HG02938 (cell line): ENCODE results near the gene CNTNAP2.

Experiments
- ATAC-seq: cut with Tn5 transposase; IDR thresholded peaks from one replicate; pipeline ENCODE4 v1.9.1; 2021; ENCODE audit warnings: mild to moderate bottlenecking, moderate library complexity; ENCODE audit not compliant: unreplicated experiment

Gene CNTNAP2

DNA sequence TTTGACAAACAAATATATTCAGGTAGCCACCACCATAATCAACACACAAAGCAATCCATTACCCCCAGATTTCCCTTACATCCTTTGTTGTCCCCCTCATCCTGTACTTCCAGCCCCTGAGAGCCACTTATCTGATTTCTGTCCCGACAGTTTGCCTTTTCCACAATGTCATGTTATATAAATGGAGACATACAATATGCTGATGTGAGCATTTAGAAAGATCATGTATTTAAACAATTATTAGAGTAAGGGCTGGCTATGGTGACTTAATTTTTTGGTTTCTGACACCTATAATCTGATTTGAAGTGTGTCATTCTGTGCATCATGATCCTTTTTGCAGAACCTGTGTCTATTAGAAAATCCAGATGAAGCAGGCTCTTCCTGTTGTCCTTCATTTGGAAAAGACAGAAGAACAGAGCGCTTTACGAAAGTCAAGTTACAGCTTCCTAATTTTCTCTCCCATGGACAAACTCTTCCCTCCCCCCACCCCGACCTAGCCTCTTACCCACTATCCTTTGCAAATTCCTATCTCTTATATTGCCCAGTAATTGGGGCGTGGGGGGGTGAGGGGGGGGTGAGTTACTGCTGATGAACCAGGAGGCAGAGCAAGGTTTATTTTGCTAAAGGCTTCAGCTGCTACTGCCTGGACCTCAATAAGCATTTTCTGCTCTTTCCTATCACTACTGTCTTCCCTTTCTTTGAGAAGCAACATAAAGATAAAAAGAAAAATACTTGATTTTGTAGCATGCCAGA lies 2221.6 kb downstream of the CNTNAP2 start:
- ATAC-seq, result no peak

DNA sequence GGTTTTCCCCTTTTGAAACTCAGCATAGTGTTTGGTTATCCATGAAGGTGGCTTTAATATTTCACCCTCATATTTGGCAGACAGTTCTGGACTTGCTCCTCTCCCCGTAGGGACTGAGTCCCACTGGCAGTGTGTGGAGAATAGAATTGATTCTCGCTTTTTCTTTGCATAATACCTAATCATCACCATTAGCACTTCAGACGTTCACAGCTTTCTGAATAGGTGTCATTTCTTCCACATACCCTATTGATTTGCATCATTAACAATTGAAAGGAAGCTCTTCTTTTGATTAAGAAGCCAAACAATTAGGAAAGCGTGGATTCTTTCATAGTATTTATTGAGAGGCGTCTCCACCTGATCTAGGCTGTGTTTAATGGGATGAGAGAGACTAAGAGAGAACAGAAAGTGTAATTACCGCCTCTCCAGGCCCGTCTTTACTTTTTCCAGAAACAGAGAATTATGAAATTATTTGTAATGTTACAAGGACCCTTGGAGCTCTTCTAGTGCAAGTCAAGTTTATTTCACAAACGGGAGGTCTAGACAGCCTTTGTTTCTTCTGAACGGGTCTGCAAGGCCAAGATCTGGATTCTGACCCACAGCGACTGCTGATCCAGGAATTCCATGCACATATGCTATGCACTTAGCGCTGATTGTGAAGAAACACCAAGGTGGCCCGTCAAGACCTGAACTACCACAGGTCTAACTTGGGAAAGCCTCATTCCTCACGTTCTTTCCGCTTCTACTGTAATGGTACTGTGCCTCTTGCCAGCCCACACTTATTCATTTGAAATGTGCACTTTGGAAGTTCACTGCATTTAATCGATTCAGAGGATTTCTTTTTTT lies 2224.1 kb downstream of the CNTNAP2 start:
- ATAC-seq, result no peak

DNA sequence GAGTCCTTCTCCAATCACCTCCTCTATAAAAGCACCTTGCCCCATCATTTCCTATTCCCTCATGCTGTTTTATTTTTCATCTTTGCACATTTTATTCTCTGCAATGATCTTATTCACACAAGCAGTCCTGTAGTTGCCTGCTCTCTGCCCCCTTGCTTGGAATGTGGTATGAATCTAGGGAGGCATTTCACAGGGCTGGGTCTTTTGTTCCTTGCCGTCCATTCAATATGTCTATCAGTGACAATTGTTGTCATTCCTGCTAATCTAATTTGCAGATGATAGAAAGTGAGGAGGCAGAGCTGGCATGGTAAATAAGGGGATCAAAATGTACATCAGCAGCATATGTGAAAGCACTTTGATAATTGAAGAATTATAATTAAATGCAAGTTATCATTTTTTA lies 2227.8 kb downstream of the CNTNAP2 start:
- no peak for ATAC-seq

DNA sequence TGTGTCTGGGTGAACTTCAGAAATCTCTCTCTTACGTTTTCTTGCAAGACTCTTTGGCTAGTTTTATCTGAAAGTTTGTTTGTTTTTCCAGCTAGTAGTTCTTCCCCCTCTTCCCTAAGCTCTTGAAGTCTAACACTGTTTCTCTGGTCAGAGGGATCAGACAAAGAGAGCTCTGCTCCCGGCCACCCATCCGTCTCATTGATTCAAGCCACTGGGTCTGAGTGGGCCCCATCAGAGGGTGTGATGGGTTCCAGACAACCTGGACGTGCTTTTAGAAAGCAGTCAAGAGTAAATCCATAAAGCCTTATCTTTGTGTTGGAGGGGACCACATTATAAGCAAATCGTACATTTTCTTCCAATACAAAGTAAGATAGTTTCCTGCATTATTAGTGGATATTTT lies 2231.4 kb downstream of the CNTNAP2 start:
- no peak for ATAC-seq

DNA sequence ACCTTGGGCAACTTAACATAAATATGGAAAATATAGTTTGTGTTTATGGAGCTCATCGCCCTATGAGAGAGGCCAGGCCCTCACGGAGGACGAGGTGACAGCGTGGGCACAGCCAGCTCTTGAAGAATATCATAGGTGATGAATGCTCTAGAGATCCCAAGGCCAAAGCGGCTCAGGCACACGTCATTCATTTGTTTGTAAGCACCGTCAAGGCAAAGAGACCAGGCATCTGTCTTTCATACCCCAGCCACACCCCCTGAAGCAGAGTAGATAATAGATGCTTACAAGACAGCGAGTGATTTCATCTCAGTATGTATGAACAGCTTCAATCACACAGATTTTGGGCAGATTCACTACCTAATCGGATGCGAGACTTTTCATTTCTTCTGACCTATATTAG lies 2231.9 kb downstream of the CNTNAP2 start:
- no peak for ATAC-seq

DNA sequence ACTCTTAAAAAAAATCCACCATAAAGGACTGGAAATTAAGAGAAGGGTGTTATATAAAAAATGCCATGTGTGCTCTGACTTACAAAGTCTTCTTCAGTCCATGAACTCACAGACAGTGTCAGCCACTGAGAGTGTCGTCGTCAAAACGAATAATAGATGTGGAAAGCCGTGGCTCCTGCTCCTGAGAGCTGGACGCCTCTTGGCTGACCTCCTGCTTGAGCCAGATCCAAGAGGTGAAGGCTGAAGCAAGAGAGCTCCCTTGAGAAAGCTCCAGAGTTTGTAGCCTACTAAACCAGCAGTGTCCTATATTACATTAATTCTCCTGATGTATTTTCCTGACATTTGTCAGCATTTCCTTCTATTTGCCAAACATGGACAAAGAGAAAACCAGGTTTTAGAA lies 2239.7 kb downstream of the CNTNAP2 start:
- no peak for ATAC-seq

DNA sequence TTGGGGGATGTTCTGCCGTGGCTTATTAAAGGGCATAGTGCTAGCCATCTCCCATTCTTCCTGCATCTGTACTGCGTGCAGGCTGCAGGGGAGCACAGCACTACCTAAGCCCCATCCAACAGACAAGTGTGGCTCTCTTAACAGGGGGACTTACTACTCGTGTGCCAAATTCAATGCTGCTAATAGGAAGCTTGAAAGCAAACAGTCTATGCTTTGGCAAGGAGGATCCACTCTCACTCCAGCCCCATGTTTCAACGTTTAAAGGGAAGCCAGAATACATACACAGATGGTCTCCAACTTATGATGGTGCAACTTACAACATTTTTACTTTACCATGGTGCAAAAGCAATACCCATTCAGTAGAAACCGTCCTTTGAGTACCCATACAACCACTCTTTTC lies 2245.9 kb downstream of the CNTNAP2 start:
- no peak for ATAC-seq

DNA sequence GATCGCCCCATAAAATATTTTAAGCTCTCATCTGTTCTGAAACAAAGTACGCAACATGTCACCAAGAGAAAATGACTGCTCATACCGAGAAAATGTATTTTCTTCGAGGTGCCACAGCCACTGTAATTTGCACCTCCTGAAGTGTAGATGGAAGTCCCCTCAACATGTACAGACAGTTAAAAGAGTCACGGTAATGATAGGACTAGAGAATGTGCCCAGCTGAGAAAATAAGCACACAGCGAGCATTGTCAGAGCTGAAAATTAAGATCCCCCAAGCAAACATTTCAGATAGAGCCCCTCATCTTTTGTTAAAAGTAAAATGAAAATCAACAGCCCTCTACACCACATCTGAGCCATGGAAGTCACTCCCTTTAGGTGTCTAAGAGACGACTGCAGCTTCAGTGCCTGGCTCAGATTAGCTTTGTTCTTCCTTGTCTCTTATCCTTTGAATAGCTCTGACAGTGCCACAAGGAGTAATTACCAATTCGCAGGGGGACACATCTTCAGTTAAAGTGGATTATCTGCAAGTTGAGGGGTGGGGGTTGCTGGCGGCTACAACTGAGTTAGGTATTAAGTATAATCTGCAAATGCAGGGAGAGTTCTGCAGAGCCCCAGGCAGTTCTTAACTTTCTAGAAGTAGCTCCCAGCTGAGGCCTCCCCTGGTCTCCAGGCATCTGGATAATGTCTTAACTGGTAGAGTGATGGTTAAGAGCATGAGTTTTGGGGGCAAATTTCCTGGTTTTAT lies 2251.3 kb downstream of the CNTNAP2 start:
- no peak for ATAC-seq

DNA sequence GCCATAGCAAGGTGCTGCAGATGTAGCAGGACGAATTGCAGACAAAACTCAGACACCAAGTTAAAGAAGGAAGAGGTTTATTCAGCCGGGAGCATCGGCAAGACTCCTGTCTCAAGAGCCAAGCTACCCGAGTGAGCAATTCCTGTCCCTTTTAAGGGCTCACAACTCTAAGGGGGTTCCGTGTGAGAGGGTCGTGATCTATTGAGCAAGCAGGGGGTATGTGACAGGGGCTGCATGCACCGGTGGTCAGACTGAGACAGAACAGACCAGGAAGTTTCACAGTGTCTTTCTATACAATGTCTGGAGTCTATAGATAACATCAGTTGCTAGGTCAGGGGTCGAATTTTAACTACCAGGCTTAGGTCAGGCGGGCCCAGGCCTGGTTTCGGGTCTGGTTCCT lies 2252.0 kb downstream of the CNTNAP2 start:
- ATAC-seq, result no peak

DNA sequence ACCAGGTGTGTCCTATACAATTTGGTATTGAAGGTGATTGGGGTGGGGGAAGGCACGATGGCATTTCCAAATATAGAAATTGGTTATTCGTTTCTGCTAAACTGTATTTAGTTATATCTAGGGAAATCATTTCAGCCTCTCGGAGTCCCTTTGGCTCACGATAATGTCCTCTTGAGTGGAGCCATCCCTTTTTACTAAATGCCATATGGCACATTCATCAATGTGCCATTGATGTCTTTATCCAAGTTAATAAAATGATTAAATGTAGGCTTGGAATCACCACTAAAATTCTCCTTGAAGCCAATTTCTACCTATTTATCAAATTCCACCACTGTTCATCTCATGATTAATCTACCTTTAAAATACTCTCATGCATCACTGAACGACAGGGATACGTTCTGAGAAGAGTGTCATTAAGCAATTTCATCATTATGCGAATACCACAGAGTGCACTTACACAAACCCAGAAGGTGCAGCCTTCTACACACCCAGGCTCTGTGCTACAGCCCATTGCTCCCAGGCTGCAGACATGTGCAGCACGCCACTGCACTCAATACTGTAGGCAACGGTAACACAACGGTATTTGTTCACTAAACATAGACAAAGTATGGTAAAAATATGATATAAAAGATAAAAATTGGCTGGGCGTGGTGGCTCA lies 2254.8 kb downstream of the CNTNAP2 start:
- no peak for ATAC-seq

DNA sequence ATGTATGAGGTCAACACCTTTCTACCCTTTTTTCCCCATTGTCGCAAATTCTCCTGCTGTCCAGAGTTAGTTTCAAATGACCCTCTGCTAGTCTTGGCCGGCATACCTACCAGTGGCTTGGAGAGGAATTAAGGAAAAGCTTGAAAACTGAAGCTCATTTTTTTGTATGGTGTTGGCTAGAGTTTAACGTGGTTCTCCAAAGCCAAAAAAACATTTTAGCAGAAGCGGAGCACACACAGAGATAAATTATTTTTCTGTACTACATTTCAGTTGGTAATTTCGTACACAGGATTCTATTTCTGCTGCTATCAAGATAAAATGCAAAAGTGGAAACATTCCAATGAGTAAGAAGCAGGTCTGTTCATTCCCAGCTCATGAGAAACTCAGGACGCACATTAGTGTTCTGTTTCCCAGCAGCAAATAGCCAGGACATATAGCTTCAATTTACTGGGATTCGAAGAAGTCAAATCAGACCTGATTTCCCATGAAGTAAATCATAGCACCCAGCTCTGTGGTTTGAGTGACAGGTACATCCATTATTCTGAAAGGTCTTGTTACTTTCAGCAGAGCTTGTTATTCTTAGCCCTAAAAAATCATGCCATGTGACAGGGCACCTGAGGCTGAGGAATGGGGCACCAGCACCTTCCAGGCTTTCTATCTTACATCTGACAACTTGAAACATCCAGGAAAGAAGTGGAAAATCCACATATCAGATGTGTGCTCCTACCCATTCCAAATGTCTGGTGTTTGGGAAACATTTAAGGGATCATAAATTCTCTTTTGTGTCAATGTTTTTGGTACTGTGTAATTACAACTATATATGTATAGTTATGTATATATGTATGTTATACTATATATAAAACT lies 2258.0 kb downstream of the CNTNAP2 start:
- ATAC-seq, result no peak

DNA sequence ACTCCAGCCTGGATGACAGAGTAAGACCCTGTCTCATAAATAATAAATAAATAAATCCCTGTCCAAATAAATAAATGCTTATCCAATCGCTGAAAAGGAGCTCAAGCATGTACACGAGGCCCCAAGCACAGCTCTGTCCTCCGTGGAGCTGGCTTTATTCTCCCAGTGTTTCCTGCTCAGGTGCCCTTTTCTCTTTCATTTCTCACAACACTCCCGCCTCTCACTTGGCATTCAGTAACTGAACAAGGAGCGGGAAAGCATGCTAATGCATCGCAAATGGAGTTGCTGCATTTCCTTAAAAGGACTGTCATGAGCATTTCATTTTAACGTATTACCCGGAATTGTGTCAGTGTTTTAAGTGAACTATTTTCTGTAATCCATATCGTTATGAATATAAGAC lies 2263.1 kb downstream of the CNTNAP2 start:
- no peak for ATAC-seq

DNA sequence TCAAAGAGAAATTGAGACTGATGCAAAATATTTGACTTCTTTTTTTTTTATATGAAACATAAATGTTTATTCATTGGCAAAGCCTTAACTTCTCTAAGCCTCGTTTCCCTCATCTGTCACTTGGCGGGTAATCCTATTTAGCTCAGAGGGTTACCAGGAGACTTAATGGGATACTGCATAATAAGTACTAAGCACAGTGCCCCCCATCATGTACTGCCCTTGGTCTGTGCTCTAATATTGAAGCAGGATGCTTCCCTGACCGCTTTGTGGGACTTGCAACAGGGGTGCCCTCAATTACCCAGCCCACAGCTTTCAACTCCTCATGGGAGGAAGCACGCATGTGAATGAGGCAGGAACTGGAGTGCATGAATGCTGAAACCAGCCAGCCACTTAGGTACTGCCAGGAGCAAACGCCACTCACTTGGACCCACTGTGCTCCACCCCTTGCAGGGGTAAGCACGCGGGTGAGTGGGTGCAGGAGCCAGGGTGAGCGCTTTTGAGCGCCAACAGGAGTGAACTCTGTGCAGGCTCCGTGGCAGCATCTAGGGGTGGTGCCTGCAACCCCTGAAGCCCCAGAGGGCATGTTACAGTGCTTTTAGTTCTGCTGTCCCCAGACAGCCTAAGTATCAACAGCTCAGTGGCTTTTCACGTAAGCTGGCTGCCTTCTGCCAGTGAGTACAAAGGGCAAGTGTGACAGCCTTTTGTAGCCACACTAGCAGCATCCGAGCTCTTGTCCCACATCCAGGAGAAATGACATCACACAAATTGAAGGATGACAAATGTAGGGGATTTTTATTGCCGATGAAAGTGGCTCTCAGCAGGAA lies 2264.2 kb downstream of the CNTNAP2 start:
- ATAC-seq, result no peak

DNA sequence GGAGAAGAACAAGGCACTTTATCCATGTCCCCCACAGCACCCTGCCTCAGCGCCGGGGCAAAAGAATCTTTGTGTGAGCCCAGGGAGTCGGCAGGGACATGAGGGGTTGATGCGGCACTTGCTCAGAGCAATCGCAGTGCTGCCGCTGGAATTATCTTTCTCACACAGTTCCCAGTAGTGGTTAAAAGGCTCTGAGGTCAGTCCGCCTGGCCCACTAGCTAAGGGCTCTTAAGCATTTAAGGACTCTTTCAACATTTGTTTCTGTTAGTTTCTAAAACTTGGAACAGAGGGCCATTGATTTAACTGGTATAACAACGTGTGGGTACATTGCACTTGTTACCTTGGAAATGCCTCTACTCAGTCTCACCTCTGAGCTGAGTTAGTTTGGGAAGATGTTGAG lies 2266.0 kb downstream of the CNTNAP2 start:
- ATAC-seq, result no peak

DNA sequence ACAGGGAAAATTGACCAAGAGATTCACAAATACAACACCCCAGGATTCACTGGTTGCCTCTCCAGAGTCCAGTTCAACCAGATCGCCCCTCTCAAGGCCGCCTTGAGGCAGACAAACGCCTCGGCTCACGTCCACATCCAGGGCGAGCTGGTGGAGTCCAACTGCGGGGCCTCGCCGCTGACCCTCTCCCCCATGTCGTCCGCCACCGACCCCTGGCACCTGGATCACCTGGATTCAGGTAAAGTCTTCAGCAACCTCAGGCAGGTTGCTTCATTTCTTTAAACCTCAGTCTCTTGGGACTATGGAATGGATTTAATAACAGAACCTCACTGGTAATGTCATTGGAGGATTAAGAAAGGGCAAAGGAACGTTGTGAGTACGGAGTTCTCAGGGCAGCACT lies 2267.1 kb downstream of the CNTNAP2 start:
- ATAC-seq, result no peak

DNA sequence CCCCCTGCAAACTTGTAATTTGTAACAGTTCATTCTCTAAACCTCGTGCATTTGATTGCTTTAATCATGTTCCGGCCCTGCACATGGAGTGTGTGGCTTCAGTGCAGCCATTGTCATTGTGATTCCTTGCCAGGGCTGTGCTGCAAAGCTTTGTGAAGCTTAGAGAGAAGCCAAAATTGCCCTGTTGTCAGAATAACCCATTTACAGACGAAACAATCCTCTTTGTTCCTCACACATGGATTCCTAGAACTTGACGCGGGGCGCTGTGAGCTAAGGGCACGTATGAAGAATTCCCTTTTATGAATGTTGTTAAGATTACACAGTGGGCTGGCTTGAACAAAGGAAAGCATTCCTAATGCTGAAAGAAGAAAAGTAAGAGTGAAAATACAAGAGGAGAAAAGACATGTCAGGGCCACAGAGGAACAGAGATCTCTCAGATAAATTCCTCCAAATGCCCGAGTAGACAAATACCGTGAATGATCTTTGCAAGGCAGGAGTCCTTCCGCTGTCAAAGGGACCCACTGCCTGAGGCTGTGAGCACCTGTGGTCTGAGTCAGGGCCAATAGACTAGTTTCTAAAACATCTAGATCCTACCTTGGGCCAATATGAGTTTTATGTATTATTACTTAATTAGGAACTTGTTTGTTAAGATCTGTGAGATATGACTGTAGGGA lies 2268.5 kb downstream of the CNTNAP2 start:
- ATAC-seq, result no peak

DNA sequence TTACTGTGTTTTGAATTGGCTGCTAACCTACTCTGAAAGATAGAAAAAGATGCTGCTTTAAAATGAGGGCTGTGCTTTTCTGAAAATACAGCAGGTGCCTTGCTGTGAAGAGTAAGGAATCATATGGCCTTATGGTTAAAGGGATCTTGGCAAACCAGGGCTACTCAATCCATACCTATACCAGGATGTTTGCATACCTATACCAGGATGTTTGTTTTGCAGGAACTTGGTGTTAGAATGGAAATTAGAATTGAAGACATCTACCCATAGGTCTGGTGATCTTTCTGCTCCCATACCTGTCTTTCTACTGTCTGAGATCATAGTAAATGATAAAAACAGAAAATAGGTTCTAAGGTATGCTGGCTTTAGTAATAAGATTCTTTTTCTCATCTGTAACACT lies 2273.8 kb downstream of the CNTNAP2 start:
- no peak for ATAC-seq

DNA sequence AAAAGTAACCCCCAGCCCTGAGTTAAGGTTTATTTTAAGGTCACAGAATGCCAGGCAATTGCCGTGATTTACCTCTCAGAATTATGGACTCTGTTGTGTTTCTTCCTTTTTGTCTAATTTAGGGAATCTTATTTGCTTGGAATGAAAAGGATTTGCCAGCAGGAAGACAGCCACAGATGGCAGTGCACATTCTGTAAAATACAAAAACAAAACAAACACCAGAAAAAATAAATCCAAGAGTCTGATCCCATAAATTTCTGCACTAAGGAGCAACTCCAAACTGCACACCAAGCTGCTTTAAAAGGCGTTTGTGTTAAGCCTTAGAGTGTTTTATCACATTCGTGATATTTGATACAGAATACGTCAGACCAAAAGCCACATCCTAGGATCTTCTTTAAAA lies 2275.0 kb downstream of the CNTNAP2 start:
- no peak for ATAC-seq

DNA sequence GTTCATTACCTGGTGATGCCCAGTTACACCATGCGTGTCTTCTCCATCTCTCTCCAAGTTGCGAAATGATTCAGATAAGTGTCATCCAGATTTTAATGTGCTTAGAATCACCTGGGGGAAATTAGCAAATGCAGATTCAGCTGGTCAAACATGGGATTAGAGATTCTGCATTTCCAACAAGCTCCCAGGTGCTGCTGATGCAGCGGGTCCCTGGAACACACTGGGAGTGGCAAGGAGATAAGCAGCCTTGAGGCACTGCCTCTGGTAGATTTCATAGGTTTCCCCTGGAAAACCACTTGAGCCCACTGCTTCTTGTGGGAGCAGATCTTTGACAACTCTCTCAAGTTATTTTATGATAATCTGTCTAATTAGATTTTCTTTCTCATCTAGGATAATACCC lies 2278.0 kb downstream of the CNTNAP2 start:
- ATAC-seq, result no peak
